CD4-positive, alpha-beta T cell treated with Interferon alpha-2 for 1 hour (primary cell): Measurements from ENCODE around the gene FILIP1L.

ENCODE experiments used
- DNase-seq, 2 donors: peaks; one replicate each; pipeline ENCODE4 v3.0.0-alpha.2; 2020 to 2022

The FILIP1L gene

GRCh38 chr3:100006570-100007271 is 107.6 kb downstream of the FILIP1L start:
- no peak for DNase-seq

GRCh38 chr3:100005665-100006393 is 108.5 kb downstream of the FILIP1L start:
- DNase-seq: no peak

DNA sequence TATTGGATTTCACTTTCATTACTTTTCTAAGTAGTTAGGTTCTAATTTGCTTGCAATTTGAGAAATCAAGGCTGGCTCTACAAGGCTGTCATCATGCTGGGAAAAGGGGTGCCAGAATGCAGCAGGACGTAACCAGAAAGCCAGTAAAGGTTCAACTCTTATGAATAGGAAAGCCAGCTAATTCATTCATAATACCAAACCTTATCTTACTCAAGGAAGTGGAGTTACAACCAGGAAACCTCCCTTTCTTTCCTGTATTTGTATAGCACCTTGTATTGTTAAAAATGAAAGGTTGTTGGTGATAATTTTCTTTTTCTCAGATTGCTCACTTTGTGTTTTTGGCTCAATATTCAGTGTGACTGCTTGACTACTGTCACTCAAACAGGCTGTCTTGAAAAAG is 109.4 kb downstream of the FILIP1L start:
- no peak for DNase-seq

DNA sequence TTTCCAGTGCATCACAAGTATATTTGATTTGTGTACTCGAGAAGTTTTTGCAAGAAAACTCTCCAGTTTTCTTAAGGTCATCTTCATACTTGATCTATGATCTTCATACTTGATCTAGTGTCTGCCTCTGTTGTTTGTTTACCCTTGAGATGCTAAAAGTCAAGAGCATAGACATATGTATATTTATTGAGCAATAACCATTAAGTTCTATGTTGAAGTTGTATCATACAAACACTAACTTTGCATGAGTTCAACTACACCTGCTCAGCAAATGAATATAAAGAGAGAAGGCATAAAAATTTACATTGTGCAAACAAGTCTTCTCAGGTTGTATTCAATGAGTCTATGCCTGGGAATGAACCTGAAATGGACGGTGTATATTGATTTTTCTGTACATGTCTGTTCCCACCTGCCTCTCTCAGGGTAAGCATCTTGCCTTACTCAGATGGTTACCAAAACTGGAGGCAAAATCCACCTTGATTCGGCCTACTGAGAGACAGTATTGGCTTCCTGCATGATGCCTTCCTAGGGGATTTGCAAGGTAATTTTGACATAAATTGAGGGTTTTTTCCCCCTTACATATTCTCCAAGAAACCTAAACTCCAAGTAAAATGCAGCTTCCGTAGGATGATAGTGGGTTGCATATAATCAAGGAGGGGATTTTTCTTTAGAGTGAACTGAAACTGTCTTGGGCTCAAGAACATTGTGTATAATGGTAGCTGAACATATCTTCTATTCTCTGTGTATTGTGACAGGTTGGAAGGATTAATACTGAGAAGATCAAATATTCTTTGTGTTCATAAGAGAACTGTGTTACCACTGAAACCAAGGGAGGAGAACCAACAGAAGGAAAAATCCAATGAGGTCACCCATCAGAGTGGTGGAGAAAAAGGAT is 110.4 kb downstream of the FILIP1L start:
- no peak for DNase-seq

DNA sequence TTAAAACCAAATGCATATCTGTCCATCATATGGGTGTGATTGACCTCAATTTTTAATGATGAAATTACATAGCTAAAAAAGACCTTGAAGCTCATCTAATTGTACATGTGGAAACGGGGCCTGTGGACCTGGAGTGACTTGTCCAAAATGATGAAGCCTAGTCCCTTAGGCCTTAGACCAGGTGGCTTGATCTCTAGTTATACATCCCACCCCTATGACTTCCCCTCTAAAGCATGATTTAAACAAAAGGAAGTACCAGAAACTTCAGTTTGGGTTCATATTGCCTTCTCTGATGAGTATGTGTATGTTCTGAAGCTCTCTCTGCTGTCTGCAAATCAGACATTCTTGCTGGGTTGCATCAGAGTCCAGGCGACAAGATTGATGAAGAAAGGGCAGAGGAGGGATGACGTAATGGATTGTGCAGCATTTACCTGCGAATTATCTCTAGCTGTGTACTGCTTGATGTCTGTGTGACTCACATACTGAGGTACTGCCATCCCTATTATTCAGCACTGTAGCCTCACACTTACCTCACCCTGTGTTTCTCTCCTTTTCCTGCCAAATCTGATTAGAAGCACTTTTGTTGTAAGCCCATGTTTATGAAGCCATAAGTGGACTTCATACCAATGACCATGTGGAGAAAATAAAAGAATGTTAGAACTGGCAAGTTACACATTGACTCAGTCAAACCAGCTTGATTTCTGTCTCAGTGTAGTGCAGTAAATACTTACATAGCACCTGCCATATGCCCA is 111.5 kb downstream of the FILIP1L start:
- DNase-seq: no peak

- no peak for DNase-seq
Measured at GRCh38 chr3:100001526-100002270, 112.6 kb downstream of the FILIP1L start.

DNA sequence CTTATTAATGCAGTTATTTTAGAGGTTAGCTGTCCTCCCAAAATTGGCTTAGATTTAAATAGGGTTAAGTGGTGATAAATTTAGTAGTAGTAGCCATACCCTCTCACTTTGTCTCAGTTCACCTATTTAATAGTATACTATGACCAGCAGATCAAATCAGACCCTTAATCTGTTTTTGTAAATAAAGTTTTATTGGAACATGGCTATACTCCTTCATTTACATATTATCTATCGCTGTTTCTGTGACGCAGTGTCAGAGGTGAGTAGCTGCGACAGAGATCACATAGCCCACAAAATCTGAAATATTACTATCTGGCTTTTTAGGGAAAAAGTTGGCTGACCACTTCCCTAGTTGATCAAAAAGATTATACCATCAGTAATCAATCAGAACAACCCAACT is 113.2 kb downstream of the FILIP1L start:
- no peak for DNase-seq

DNA sequence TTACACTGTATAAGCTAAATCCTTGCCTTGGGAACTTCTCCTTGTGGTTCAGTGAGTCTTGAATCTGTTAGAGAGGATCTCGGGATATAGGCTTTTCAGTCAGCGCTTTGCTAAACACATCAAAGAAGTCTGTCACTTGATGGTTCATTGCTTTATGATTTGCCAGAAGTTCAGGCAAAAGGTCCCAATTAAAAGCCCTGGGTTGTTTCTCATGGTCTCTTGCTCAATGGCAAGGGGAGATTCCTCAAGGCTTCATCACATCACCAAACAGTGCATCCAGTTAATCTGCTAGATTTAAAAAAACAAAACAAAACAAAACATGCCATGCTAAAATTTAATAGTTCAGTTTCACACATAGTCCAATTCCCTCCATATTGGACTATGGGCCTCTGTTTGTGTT is 114.8 kb downstream of the FILIP1L start:
- DNase-seq: no peak

DNA sequence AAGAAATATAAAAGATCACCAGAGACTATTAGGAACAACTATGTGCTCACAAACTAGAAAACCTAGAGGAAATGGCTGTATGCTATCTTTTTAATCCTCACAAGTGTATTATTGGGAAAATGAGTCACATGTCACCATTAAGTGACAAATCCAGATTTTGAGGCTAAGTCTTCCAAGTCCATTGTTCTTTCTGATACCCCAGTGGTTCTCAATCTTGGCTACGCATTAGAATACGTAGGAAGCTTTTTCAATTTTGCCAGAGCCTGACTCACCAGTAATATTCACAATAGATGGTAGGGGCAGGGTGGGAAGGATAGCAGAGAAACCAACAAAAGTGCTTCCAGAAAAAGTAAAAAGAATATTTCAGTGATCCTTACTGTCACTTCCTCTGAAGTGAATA is 117.0 kb downstream of the FILIP1L start:
- DNase-seq: no peak

DNA sequence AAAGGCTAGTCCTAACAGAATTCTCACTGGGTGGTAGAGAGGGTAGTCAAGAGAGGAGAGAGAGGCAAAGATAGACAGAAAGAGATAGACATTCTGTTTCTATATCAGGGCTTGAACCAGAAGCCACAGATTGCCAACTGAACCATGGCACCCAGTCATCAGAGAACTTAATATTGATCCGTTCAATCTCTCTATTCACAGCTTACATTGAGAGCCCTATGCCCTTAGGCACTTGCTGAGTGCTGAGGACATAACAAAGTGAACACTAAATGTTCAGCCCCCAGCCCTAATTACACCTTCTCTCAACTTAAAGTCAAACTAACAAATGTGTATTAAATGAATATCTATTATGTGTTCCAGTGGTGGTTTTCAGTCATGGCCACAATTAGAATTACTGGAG is 124.1 kb downstream of the FILIP1L start:
- no peak for DNase-seq

GRCh38 chr3:99984668-99985067 is 129.6 kb downstream of the FILIP1L start:
- no peak for DNase-seq

- no peak for DNase-seq
Measured at GRCh38 chr3:99984139-99984538, 130.2 kb downstream of the FILIP1L start.

GRCh38 chr3:99982650-99983049 is 131.7 kb downstream of the FILIP1L start:
- DNase-seq: no peak

DNA sequence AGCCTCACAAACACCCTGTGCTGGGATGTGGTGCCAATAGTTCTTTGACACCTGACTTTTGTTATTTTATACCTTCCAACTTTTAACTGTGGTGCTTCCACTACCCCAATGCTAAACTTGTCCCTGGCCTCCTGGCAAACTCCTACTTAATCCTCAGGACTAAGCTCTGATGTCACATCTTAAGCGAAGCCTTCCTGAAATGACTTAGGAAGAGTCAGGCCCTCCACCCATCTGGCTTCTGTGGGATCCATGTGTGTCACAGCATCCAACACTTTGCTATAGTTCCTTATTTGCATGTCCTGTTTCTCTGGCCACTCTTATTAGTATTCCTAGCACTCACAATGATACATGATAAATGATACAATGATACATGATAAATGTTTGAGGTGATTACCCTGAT is 133.2 kb downstream of the FILIP1L start:
- no peak for DNase-seq

DNA sequence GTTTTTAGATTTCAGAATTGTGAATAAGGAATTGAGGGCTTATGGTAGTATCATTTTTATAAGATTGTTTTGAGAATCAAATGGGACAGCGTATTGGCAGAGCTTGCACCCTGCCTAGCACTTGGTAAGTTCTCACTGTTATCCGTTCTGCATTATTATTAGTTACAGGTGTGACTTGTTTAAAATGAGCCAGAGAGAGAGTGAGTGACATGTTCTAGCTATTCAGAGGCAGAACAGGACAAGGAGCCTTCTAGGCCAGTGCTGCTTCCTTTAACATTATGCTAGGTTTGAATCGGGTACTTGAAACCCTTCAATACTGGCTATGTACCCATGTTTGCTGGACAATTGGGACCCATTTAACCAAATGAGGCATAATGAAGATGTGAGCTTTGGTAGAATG is 133.7 kb downstream of the FILIP1L start:
- no peak for DNase-seq

DNA sequence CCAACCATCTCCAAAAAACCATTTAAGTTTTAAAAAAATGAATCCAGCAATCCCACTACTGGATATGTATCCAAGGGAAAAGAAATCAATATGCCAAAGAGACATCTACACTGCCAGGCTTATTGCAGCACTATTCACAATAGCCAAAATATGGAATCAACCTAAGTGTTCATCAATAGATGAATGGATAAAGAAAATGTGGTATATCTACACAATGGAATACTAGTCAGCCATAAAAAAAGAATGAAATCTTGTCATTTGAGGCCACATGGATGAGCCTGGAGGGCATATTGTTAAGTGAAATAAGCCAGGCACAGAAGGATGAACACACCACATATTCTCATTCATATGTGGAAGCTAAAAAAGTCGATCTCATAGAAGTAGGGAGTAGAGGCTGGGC is 136.1 kb downstream of the FILIP1L start:
- no peak for DNase-seq

DNA sequence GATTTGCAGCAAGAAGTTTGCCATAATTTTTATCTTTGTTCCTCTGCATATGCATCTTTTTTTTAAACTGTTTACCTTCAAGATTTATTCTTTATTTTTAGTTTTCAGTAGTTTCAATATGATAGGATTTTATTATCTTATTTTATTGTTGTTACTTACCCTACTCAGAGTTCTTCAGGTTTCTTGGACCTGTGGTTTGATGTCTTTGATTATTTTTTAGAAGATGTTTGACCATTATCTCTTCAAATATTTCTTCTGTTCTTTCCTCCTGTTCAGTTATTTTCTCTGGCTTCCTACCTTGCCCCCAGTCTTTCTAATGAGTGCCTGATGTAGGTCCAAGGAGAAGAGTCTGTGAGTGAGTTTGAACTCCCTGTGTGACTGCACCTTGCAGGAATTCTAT is 137.7 kb downstream of the FILIP1L start:
- DNase-seq: no peak

DNA sequence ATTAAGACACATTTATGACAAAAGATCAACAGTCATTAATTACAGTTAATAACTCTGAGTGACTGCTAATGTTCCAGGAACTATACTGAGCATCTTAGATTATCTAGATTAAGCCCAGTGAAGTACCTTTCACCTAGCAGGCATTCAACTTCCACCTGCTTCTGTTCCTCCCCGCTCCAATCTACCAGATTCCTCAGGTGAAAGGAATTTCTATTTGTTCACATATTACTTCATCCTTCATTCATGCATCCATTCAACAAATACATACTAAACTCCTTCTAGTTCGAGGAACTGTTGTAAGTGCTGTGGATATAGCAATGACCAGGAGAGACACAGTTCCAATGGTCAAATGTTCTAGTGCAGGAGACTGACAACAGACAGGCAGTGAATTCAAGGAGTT is 139.3 kb downstream of the FILIP1L start:
- no peak for DNase-seq

- DNase-seq: no peak
Measured at GRCh38 chr3:99972380-99973104, 141.8 kb downstream of the FILIP1L start.

- DNase-seq: no peak
Measured at GRCh38 chr3:99971761-99972160, 142.5 kb downstream of the FILIP1L start.

DNA sequence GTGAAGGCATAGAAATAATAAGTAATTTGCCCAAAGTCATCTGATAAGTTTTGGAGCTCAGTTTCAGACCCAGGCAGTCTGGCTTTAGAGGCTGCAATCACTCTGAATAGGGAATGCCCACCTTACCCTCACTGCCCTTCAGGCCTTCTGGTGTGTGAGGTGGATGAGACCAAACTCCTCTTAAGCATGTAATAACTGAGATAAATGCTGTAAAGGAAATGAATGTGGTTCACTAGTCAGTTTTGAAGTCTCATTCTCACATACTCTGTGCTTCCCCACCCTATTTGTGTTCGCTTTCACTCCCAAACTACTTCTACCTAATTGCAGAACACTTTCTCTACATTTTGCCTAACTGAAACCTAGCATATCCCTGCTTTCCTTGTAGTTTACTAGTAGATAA is 144.1 kb downstream of the FILIP1L start:
- DNase-seq: no peak
